BLaER1 treated with 17β-estradiol and CSF1 and Interleukin-3, amounts not matched to agents 10 nM and 100 nM (cell line): ENCODE measurements around the gene FBLIM1.

Experiments
- H3K27ac ChIP-seq, 11 experiments: shearing (Covaris generic); formaldehyde crosslinking; 2 replicates each; pipeline ENCODE4 v1.8.1; 2022
- H3K27me3 ChIP-seq, 11 experiments: shearing (Covaris generic); formaldehyde crosslinking; 2 replicates each; pipeline ENCODE4 v1.8.1; 2022
- H3K36me3 ChIP-seq, 11 experiments: shearing (Covaris generic); formaldehyde crosslinking; 2 replicates each; pipeline ENCODE4 v1.8.1; 2022
- H3K4me1 ChIP-seq, 10 experiments: shearing (Covaris generic); formaldehyde crosslinking; 2 replicates each; pipeline ENCODE4 v1.8.1; 2022
- H3K4me2 ChIP-seq, 11 experiments: shearing (Covaris generic); formaldehyde crosslinking; 2 replicates each; pipeline ENCODE4 v1.8.1; 2022
- H3K4me3 ChIP-seq, 10 experiments: shearing (Covaris generic); formaldehyde crosslinking; 2 replicates each; pipeline ENCODE4 v1.8.1; 2022
- H3K9ac ChIP-seq, 11 experiments: shearing (Covaris generic); formaldehyde crosslinking; 2 replicates each; pipeline ENCODE4 v1.8.1; 2022
- H3K9me3 ChIP-seq, 11 experiments: shearing (Covaris generic); formaldehyde crosslinking; replicated peaks in 1 of 11; 2 replicates each; pipeline ENCODE4 v1.8.1; 2022
- H4K20me1 ChIP-seq, 11 experiments: shearing (Covaris generic); formaldehyde crosslinking; 2 replicates each; pipeline ENCODE4 v1.8.1; 2022
- Cebpa-rat ChIP-seq, 11 experiments: shearing (Covaris generic); IDR thresholded peaks; 2 replicates each; pipeline ENCODE4 v1.8.1; 2022

FBLIM1 gene

GRCh38 chr1:15734901-15735300, 23.7 kb upstream of the FBLIM1 start:
- H3K27ac ChIP-seq = no peak overlapping the region
- no peak overlapping the region; a peak in 1 of 22 replicates for H3K9ac ChIP-seq
- H4K20me1 ChIP-seq = peaks cover 0 to 94% (median 37%) of the 10 kb centered on the region in 11 experiments; a peak in 17 of 22 replicates
- H3K4me1 ChIP-seq = peaks cover 8 to 18% (median 13%) of the 10 kb centered on the region in 10 experiments; a peak in 14 of 20 replicates
- no peaks in the 10 kb centered on the region for H3K27me3 ChIP-seq
- peaks cover 45 to 56% (median 53%) of the 10 kb centered on the region in 11 experiments for H3K36me3 ChIP-seq
- no peaks in the 10 kb centered on the region for H3K9me3 ChIP-seq
- no peak overlapping the region for H3K4me2 ChIP-seq
- TF ChIP-seq Cebpa-rat (IDR thresholded peaks at IDR 0.05) = no peak
- H3K4me3 ChIP-seq = no peak overlapping the region

DNA sequence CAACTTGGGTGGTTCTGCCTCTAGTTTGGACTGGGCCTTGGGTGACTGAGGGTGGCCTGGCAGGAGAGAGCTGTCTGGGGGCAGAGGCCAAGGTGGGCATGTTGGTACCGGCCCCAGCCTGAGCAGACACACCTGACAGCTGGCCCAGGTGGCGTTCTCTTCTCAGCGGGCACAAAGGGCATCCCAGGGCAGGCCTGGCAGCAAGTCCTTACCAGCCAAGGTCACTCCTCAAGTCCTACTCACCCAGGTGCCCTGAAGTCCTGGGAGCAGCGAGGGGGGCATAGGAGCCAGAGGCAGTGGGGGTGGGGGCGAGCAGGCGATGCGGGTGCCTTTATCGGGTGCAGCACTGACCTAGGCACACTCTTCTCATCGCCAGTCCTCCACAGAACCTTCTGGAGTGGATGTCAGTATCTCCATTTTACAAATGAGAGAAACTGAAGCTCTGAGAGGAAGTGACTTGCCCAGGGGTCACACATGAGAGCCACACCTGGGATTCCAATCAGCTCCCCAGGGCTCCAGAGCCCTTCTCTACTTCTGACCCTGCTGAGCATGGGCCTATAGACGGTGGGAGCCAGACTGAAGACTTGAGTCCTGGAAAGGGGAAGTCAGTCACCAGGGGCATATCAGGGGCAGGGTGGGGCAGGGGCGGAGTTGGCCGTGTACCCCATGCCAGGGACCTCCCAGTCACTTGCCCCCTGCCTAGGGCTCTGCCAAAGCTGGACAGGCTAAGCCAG, 23.1 kb upstream of the FBLIM1 start:
- no peak overlapping the region for H3K9ac ChIP-seq
- peaks cover 41 to 51% (median 48%) of the 10 kb centered on the region in 11 experiments for H3K36me3 ChIP-seq
- peaks cover 8 to 18% (median 13%) of the 10 kb centered on the region in 10 experiments; a peak in 14 of 20 replicates for H3K4me1 ChIP-seq
- H3K4me2 ChIP-seq = no peak overlapping the region
- H4K20me1 ChIP-seq = peaks cover 0 to 97% (median 37%) of the 10 kb centered on the region in 11 experiments; a peak in 17 of 22 replicates
- no peak overlapping the region for H3K4me3 ChIP-seq
- TF ChIP-seq Cebpa-rat (IDR thresholded peaks at IDR 0.05) = no peak
- no peak overlapping the region for H3K27ac ChIP-seq
- no peaks in the 10 kb centered on the region for H3K9me3 ChIP-seq
- H3K27me3 ChIP-seq = no peaks in the 10 kb centered on the region

DNA sequence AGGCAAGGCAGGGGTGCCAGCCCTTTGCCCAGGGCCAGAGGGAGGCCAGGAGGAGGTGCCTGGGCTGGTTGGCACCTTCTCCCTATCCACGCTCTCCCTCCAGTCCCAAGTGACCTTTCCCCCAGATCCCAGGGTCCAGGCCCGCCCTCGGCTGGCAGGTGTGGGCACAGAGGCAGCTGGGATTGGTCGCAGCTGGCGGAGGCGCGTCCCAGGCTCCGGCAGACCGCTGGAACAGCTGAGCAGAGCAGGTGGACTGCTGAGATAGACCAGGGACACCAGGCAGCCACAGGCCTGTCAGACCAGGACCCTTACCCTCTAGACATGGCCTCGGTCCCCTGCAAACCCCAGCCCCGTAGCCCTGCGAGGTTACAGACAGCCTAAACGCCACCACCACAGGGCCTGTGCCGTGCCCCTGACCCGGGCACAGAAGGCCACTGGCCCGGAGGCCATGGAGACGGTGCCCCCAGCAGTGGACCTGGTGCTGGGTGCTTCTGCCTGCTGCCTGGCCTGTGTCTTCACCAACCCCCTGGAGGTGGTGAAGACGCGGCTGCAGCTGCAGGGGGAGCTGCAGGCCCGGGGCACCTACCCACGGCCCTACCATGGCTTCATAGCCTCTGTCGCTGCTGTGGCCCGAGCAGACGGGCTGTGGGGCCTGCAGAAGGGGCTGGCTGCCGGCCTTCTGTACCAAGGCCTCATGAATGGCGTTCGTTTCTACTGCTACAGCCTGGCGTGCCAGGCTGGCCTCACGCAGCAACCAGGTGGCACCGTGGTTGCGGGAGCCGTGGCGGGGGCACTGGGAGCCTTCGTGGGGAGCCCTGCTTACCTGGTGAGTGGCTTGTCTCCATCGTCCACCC, 22.3 kb upstream of the FBLIM1 start, which contains the start of gene SLC25A34:
Gene SLC25A34, plus strand, starts transcription at position 221 of the 854 bp plus-strand sequence. Its CDS starts 228 bp downstream, at position 449.
- TF ChIP-seq Cebpa-rat (IDR thresholded peaks at IDR 0.05) = no peak
- Histone ChIP-seq H3K4me3 (no peak within 1 kb of the TSS), H3K9ac (no peak within 1 kb of the TSS)

DNA sequence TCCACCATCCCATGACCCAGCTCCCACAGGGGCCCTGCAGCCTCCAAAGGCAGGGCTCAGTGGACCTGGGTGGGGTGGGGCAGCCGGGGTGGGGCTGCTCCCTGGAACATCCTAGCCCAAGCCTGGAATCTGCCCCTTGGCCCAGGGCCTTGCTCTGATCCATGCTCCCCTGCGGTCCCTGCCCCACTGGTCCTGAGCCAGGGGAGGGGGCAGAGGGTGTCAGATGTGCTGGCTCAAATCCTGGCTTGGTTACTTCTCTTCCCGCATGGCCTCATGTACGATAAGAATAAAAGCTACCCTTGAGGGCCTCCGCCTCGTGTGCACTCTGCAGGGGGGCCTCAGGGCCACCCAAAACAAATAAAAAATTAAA, 21.7 kb upstream of the FBLIM1 start:
- H3K27me3 ChIP-seq = no peaks in the 10 kb centered on the region

More for the DNA sequence above, 22.3 kb upstream of the FBLIM1 start, which contains the start of gene SLC25A34:
- Histone ChIP-seq H4K20me1 (peaks cover 0 to 97% (median 31%) of the 10 kb centered on the region in 11 experiments; a peak in 17 of 22 replicates), H3K4me1 (peaks cover 8 to 18% (median 13%) of the 10 kb centered on the region in 10 experiments; a peak in 14 of 20 replicates), H3K4me2 (no peak within 1 kb of the TSS), H3K9me3 (no peaks in the 10 kb centered on the region), H3K27ac (no peak within 1 kb of the TSS), H3K27me3 (no peaks in the 10 kb centered on the region), H3K36me3 (peaks cover 33 to 43% (median 41%) of the 10 kb centered on the region in 11 experiments)

DNA sequence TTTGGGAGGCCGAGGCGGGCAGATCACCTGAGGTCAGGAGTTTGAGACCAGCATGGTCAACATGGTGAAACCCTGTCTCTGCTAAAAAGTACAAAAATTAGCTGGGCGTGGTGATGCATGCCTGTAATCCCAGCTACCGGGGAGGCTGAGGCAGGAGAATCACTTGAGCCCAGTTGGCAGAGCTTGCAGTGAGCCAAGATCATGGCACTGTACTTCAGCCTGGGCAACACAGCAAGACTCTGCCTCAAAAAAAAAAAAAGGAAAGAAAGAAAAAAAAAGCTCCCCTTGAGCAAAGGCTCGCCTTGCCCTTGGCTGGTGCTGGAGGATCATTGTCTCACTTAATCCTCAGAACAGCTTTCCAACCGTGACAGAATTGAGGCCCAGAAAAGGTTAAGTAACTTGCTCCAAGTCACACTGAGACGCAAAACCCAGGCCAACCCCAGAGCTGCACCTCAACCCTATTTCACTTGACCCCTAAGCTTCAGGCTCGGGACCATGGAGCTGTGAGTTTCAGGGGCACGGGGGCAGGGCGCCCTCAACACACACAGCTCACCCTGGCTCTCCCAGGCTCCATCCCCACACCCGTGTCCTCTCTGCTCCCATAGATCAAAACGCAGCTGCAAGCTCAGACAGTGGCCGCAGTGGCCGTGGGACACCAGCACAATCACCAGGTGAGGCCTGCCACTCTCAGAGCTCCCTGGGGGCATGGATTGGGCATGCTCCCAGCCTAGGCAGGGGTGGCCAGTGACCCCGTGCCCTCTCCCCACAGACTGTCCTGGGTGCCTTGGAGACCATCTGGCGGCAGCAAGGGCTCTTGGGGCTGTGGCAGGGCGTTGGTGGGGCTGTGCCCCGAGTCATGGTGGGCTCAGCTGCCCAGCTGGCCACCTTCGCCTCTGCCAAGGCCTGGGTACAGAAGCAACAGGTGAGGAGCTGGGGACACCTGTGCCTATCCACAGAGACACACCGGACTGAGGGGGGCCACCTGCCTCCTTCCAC, 21.0 kb upstream of the FBLIM1 start:
- Histone ChIP-seq H4K20me1 (peaks cover 0 to 87% (median 20%) of the 10 kb centered on the region in 11 experiments; a peak in 17 of 22 replicates), H3K4me1 (peaks cover 8 to 19% (median 13%) of the 10 kb centered on the region in 10 experiments; a peak in 14 of 20 replicates), H3K27ac (no peak overlapping the region; a peak in 1 of 22 replicates), H3K9me3 (no peaks in the 10 kb centered on the region), H3K4me3 (no peak overlapping the region), H3K9ac (peak overlapping the region in 2 of 11 experiments; percentile 5 to 19; a peak in 2 of 22 replicates), H3K4me2 (peak overlapping the region in 5 of 11 experiments; percentile 23 to 36 (median 29); a peak in 6 of 22 replicates), H3K27me3 (no peaks in the 10 kb centered on the region), H3K36me3 (peaks cover 19 to 29% (median 27%) of the 10 kb centered on the region in 11 experiments)
- no peak for TF ChIP-seq Cebpa-rat (IDR thresholded peaks at IDR 0.05)

More for the DNA sequence above, 21.7 kb upstream of the FBLIM1 start:
- no peak overlapping the region for H3K9ac ChIP-seq
- H3K9me3 ChIP-seq = no peaks in the 10 kb centered on the region
- TF ChIP-seq Cebpa-rat (IDR thresholded peaks at IDR 0.05) = no peak
- peaks cover 0 to 95% (median 27%) of the 10 kb centered on the region in 11 experiments; a peak in 17 of 22 replicates for H4K20me1 ChIP-seq
- H3K4me3 ChIP-seq = no peak overlapping the region
- H3K36me3 ChIP-seq = peaks cover 27 to 37% (median 34%) of the 10 kb centered on the region in 11 experiments
- H3K27ac ChIP-seq = no peak overlapping the region
- H3K4me1 ChIP-seq = peaks cover 8 to 18% (median 13%) of the 10 kb centered on the region in 10 experiments; a peak in 14 of 20 replicates
- no peak overlapping the region for H3K4me2 ChIP-seq

DNA sequence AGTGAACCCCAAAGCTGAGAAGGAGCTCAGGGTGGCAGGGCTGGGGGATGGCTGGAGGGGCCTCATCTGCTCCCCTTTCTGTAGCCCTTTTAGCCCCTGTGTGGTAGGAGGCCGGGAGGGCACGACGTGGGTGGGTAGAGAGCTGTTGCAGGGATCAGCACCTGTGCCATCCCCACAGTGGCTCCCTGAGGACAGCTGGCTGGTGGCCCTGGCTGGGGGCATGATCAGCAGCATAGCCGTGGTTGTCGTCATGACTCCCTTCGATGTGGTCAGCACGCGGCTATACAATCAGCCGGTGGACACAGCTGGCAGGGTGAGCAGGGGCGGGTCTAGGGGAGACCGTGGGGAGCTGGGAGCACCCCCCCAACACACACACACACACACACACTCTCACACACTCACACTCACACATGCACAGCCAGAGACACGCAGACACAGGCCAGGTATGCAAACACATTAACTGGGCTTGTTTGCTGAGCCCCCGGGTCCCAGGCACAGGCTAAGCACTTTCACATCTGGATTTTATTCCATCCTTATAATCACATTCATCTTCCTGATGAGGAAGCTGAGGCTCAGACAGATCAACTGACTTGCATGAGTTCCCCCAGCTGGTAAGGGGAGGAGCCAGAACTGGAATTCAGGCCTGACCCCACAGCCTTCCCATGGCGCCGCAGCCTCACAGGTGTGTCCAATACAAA, 20.0 kb upstream of the FBLIM1 start:
- Histone ChIP-seq H3K27me3 (no peaks in the 10 kb centered on the region), H3K4me2 (peak overlapping the region in 5 of 11 experiments; percentile 23 to 36 (median 29); a peak in 6 of 22 replicates), H3K4me1 (peaks cover 8 to 28% (median 19%) of the 10 kb centered on the region in 10 experiments; a peak in 16 of 20 replicates), H3K36me3 (peaks cover 10 to 20% (median 18%) of the 10 kb centered on the region in 11 experiments; a peak in 21 of 22 replicates), H3K9me3 (no peaks in the 10 kb centered on the region), H3K4me3 (no peak overlapping the region), H3K27ac (no peak overlapping the region), H4K20me1 (peaks cover 0 to 78% (median 13%) of the 10 kb centered on the region in 11 experiments; a peak in 16 of 22 replicates), H3K9ac (peak overlapping the region in 3 of 11 experiments; percentile 5 to 26 (median 19); a peak in 2 of 22 replicates)
- no peak for TF ChIP-seq Cebpa-rat (IDR thresholded peaks at IDR 0.05)

DNA sequence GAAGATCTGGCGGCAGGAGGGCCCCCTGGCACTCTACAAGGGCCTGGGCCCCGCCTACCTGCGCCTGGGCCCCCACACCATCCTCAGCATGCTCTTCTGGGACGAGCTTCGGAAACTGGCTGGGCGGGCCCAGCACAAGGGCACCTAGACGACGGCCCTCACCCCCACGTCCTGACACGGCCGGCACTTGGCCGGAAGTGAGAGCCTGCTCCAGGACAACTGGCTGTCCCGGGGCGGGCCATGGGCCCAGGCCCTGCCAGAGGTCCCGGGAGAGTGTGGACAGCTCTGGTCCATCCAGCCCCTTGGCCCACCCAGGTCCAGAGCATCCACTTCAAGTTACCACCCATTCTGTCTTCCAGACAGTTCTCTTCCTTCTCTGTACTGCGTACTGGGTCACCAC, 19.3 kb upstream of the FBLIM1 start:
- peaks cover 5 to 13% (median 11%) of the 10 kb centered on the region in 11 experiments; a peak in 20 of 22 replicates for H3K36me3 ChIP-seq
- no peaks in the 10 kb centered on the region for H3K27me3 ChIP-seq
- no peaks in the 10 kb centered on the region for H3K9me3 ChIP-seq
- no peak overlapping the region for H3K4me3 ChIP-seq
- TF ChIP-seq Cebpa-rat (IDR thresholded peaks at IDR 0.05) = no peak
- peaks cover 0 to 71% (median 6%) of the 10 kb centered on the region in 11 experiments; a peak in 15 of 22 replicates for H4K20me1 ChIP-seq
- H3K27ac ChIP-seq = no peak overlapping the region
- peaks cover 8 to 35% (median 25%) of the 10 kb centered on the region in 10 experiments; a peak in 16 of 20 replicates for H3K4me1 ChIP-seq
- no peak overlapping the region for H3K4me2 ChIP-seq
- H3K9ac ChIP-seq = no peak overlapping the region
